ENCODE data around the gene TAOK3.

GRCh38 chr12:118368821-118369220 lies 3.9 kb downstream of the TAOK3 start:
- TF ChIP-seq, protein P1, sequence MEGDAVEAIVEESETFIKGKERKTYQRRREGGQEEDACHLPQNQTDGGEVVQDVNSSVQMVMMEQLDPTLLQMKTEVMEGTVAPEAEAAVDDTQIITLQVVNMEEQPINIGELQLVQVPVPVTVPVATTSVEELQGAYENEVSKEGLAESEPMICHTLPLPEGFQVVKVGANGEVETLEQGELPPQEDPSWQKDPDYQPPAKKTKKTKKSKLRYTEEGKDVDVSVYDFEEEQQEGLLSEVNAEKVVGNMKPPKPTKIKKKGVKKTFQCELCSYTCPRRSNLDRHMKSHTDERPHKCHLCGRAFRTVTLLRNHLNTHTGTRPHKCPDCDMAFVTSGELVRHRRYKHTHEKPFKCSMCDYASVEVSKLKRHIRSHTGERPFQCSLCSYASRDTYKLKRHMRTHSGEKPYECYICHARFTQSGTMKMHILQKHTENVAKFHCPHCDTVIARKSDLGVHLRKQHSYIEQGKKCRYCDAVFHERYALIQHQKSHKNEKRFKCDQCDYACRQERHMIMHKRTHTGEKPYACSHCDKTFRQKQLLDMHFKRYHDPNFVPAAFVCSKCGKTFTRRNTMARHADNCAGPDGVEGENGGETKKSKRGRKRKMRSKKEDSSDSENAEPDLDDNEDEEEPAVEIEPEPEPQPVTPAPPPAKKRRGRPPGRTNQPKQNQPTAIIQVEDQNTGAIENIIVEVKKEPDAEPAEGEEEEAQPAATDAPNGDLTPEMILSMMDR (IDR thresholded peaks at IDR 0.05): no peak
- TF ChIP-seq POLR2A (IDR thresholded peaks at IDR 0.05) (no peak), POLR2AphosphoS5 (IDR thresholded peaks at IDR 0.05) (no peak)

Data from prostate gland (tissue), 2 donors.